DMS153 (cell line): ENCODE data around the gene AMD1.
"Not testable (repeated sequence)": the region's sequence is repeated elsewhere in the genome, so short reads cannot be mapped to it uniquely, and the experiment has no call there.

Experiments used
- DNase-seq: peaks from one replicate; lab custom pipeline; 2025; lab: John Stamatoyannopoulos, UW

AMD1 gene

GRCh38 chr6:110877569-110877968 lies 3.0 kb downstream of the AMD1 start:
- no peak for DNase-seq

GRCh38 chr6:110878751-110879522 lies 4.4 kb downstream of the AMD1 start:
- no peak for DNase-seq

DNA sequence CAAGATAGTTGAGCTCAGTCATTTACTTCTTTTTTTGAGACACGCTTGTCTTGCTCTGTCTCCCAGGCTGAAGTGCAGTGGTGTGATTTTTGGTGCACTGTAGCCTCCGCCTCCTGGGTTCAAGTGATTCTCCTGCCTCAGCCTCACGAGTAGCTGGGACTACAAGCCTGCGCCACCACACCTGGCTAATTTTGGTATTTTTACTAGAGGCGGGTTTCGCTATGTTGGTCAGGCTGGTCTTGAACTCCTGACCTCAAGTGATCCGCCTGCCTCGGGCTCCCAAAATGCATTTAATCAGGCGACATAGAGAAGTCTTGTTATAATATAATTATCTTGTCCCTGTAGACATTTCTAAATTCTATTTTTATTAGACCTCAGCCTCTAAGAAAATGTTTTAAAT lies 6.1 kb downstream of the AMD1 start:
- no peak for DNase-seq

DNA sequence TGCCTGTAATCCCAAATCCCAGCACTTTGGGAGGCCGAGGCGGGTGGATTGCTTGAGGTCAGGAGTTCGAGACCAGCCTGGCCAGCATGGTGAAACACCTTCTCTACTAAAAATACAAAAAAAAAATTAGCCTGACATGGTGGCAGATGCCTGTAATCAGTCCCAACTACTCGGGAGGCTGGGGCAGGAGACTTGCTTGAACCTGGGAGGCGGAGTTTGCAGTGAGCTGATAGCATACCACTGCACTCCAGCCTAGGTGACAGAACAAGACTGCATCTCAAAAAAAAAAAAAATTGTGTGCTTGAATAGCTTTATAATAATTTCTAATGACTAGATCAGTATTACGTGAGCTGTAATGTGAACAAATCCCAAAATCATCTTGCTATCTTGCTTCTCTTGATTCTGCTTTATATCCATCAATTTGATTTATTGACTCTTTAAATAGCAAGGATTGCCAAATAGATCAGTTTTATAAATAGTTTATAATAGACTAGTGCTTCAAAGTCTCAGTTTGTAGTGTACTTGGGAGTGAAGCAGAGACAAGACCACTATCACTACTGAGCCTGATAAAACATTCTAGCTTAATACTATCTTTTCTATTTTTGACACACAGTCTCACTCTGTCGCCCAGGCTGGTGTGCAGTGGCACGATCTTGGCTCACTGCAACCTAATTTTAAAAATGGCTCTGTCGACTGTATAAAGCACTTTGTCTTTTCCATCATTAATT lies 7.1 kb downstream of the AMD1 start:
- DNase-seq, result no peak

DNA sequence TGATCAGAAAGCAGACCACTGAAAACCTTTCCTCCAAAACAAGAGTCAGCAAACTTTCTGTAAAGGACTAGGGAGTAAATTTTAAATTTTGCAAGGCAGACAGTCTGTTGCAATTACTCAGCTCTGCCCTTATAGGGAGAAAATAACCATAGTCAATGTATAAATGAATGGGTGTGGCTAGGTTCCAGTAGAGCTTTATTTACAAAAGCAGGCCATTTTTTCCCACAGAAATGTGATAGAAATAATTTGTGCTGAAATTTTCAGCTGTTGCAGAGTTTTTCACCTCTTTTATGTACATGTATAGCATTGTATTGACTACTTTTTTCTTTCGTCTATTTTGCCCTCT lies 7.7 kb downstream of the AMD1 start:
- DNase-seq, result no peak

- no peak for DNase-seq
Measured at GRCh38 chr6:110882824-110883554, 8.4 kb downstream of the AMD1 start.

- DNase-seq, result no peak
Measured at GRCh38 chr6:110884321-110884720, 9.7 kb downstream of the AMD1 start.

- no peak for DNase-seq
Measured at GRCh38 chr6:110885526-110885925, 10.9 kb downstream of the AMD1 start.

GRCh38 chr6:110886555-110887167 lies 12.1 kb downstream of the AMD1 start:
- DNase-seq, result no peak

- DNase-seq, result no peak
Measured at GRCh38 chr6:110890288-110890687, 15.7 kb downstream of the AMD1 start.

- DNase-seq, result no peak
Measured at GRCh38 chr6:110895907-110896608, 21.5 kb downstream of the AMD1 start.

DNA sequence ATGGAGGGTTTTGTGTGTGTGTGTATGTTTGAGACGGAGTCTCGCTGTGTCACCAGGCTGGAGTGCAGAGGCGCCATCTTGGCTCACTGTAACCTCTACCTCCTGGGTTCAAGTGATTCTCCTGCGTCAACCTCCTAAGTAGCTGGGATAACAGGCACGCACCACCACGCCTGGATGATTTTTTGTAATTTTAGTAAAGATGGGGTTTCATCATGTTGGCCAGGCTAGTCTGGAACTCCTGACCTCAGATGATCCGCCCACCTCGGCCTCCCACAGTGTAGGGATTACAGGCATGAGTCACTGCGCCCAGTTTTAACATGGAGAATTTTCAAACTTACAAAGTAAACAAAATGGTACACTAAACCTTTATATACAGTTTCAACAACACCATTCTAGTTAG lies 22.8 kb downstream of the AMD1 start:
- DNase-seq, result no peak

DNA sequence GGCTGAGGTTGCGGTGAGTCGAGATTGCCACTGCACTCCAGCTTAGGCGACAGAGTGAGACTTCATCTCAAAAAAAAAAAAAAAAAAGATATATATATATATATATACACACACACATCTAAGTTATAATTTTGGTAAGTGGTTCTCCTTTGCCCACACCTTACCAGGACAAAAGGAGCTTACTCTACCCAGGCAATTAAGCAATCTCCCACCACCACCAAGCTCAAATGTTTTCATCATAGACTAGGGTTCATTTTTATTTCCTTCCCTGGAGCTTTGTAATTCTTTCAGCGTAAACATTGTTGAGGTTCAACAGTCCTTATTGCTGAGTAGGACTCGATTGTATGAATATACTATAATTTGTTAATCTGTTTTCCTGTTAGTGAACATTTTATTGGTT lies 23.5 kb downstream of the AMD1 start:
- DNase-seq, result no peak

- no peak for DNase-seq
Measured at GRCh38 chr6:110900028-110900598, 25.5 kb downstream of the AMD1 start.

DNA sequence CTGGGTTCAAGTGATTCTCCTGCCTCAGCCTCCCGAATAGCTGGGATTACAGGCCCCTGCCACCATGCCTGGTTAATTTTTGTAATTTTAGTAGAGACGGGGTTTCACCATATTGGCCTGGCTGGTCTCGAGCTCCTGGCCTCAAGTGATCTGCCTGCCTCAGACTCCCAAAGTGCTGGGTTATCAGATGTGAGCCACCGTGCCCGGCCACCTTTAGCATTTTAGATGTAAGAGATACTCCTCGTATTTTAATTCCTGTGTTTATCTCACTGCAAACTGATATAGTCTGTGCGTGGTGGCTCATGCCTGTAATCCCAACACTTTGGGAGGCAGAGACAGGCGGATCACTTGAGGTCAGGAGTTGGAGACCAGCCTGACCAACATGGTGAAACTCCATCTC lies 27.0 kb downstream of the AMD1 start:
- not testable (repeated sequence) for DNase-seq

- DNase-seq, result no peak
Measured at GRCh38 chr6:110902091-110902490, 27.5 kb downstream of the AMD1 start.

- DNase-seq, result not testable (repeated sequence)
Measured at GRCh38 chr6:110906273-110906672, 31.7 kb downstream of the AMD1 start.

DNA sequence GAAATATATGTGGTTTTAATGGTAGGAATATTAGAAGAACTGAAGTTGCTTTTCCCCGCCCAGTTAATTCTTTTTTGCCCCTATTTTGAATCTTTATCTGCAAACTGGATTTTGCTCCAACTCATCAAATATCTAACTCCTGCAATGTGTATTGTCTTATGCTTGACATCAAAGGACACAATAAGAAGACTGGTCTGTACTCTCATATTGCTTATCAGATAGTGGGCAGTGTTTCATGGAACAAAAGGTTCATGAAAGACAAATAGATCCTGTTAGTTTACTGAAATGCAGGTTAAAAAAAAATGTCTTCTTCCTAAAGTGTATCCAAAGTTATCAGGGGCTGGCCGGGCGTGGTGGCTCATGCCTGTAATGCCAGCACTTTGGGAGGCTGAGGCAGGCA lies 56.2 kb downstream of the AMD1 start:
- no peak for DNase-seq

GRCh38 chr6:110933912-110934311 lies 59.3 kb downstream of the AMD1 start:
- no peak for DNase-seq

GRCh38 chr6:110934381-110934898 lies 59.9 kb downstream of the AMD1 start:
- no peak for DNase-seq

DNA sequence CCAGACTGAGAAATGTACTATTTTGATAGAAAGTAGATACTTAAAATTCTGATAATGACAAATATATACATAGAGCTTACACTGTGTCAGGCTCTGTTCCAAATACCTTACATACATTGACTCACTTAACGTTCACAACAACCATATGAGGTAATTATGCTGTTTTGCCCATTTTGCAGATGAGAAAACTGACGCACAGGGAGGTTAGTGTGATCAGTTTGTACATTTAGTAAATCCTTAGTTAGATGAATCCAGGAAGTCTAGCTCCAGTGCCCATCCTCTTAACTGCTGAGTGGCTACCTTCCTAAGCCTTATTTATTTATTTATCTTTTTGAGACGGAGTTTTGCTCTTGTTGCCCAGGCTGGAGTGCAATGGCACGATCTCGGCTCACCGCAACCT lies 60.6 kb downstream of the AMD1 start:
- no peak for DNase-seq
